GM21786 (cell line): ENCODE results near the gene TBC1D4.

Source experiments
- ATAC-seq: cut with Tn5 transposase; IDR thresholded peaks from one replicate; pipeline ENCODE4 v1.9.1; 2021; ENCODE audit not compliant: unreplicated experiment

Gene TBC1D4

GRCh38 chr13:75418186-75418843, 63.7 kb downstream of the TBC1D4 start:
- no peak for ATAC-seq

- no peak for ATAC-seq
Observed at GRCh38 chr13:75417656-75418055, 64.3 kb downstream of the TBC1D4 start.

- peak; percentile 12 for ATAC-seq
Observed at GRCh38 chr13:75417012-75417384, 65.0 kb downstream of the TBC1D4 start.

GRCh38 chr13:75416327-75417011, 65.5 kb downstream of the TBC1D4 start:
- ATAC-seq = peak; percentile 76

- no peak for ATAC-seq
Observed at GRCh38 chr13:75415694-75416093, 66.3 kb downstream of the TBC1D4 start.

- ATAC-seq = no peak
Observed at GRCh38 chr13:75415171-75415570, 66.8 kb downstream of the TBC1D4 start.

- no peak for ATAC-seq
Observed at GRCh38 chr13:75414036-75414827, 67.7 kb downstream of the TBC1D4 start.

- no peak for ATAC-seq
Observed at GRCh38 chr13:75411924-75412537, 69.9 kb downstream of the TBC1D4 start.

GRCh38 chr13:75410207-75410606, 71.8 kb downstream of the TBC1D4 start:
- ATAC-seq = no peak

GRCh38 chr13:75407998-75408397, 74.0 kb downstream of the TBC1D4 start:
- no peak for ATAC-seq

- no peak for ATAC-seq
Observed at GRCh38 chr13:75407473-75407872, 74.5 kb downstream of the TBC1D4 start.

- no peak for ATAC-seq
Observed at GRCh38 chr13:75405976-75406703, 75.8 kb downstream of the TBC1D4 start.

- ATAC-seq = no peak
Observed at GRCh38 chr13:75404726-75405125, 77.2 kb downstream of the TBC1D4 start.

- peak; percentile 48 for ATAC-seq
Observed at GRCh38 chr13:75402787-75403186, 79.2 kb downstream of the TBC1D4 start.

GRCh38 chr13:75400775-75401174, 81.2 kb downstream of the TBC1D4 start:
- ATAC-seq = peak; percentile 73

- no peak for ATAC-seq
Observed at GRCh38 chr13:75399879-75400217, 82.1 kb downstream of the TBC1D4 start.

GRCh38 chr13:75399168-75399878, 82.6 kb downstream of the TBC1D4 start:
- ATAC-seq = no peak

GRCh38 chr13:75398072-75398471, 83.9 kb downstream of the TBC1D4 start:
- ATAC-seq = no peak

- ATAC-seq = no peak
Observed at GRCh38 chr13:75395901-75396300, 86.1 kb downstream of the TBC1D4 start.

- peak; percentile 66 for ATAC-seq
Observed at GRCh38 chr13:75395066-75395465, 86.9 kb downstream of the TBC1D4 start.
